Peyer's patch (tissue), 4 donors: Measurements from ENCODE around the gene LGALS9B. TPM values are rescaled to one million over a fixed set of nuclear protein-coding genes. Genes with fewer than 3 reads are reported as not detected.
"Not testable (repeated sequence)": the region's sequence is repeated elsewhere in the genome, so short reads cannot be mapped to it uniquely, and the experiment has no call there.

Source experiments
- DNase-seq, 3 donors: peaks; one replicate each; pipeline ENCODE4 v3.0.0-alpha.2; 2017 to 2019
- H3K27ac ChIP-seq, 4 donors: fragments of 200-600 bp; sonication (generic); one replicate each; pipeline ENCODE4 v1.5.1; 2016 to 2019
- H3K27me3 ChIP-seq, 2 donors: fragments of 200-600 bp; sonication (generic); one replicate each; pipeline ENCODE4 v1.5.1; 2019
- H3K36me3 ChIP-seq, 3 donors: fragments of 200-600 bp; sonication (generic); one replicate each; pipeline ENCODE4 v1.5.1; 2016 to 2019
- H3K4me1 ChIP-seq, 4 donors: fragments of 200-600 bp; sonication (generic); one replicate each; pipeline ENCODE4 v1.5.1; 2016 to 2019
- H3K4me3 ChIP-seq, 4 donors: fragments of 200-600 bp; sonication (generic); 1 replicate in 3 of 4; 2 replicates in 1 of 4; pipeline ENCODE4 v1.5.1; 2016 to 2019; ENCODE audit warnings: mild to moderate bottlenecking in 1 of 4
- H3K9me3 ChIP-seq, 4 donors: fragments of 200-600 bp; sonication (generic); one replicate each; pipeline ENCODE4 v1.5.1; 2016 to 2019; ENCODE audit warnings: mild to moderate bottlenecking in 1 of 4
- total RNA-seq, 4 donors: library from RNA; depleted of rRNA; stranded (reverse); fragments of >200 nt; gene quantifications; one replicate each; pipeline ENCODE4 v1.1.0, GENCODE V29; 2016

Gene LGALS9B
- 10 to 100 TPM in 1 of 4 donors, 1 to 10 TPM in 3; 2.1 to 23.1 (median 6.3) TPM for total RNA-seq

DNA sequence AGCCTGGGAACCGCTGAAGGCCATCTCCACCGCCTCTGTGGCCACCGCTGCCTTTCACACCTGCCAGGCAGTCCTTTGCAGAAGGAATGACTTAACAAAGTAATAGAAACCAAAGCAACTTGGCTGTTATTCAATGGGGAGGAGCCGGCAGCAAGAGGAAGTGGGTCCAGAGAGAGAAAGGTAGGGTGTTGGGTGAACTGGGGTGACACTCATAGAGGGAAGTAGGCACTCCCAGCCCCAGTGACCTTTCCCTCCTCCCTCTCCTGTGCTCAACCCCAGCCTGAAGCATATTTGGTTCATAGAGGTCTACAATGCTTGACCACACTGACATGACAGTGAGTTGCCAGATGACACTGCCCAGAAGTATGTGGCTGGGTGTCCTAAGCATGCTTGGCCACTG lies at the start of gene LGALS9B:
Gene LGALS9B (minus strand): TSS at position 93 of the 400 bp plus-strand sequence. CDS start 69 bp downstream, at position 24.
- not testable (repeated sequence) for H3K4me3 ChIP-seq

GRCh38 chr17:20516986-20517385 lies 49.6 kb upstream of the LGALS9B start:
- H3K27me3 ChIP-seq, H3K4me1 ChIP-seq, DNase-seq, H3K27ac ChIP-seq, H3K9me3 ChIP-seq, H3K4me3 ChIP-seq, H3K36me3 ChIP-seq: not testable (repeated sequence)

More for the DNA sequence above, at the start of gene LGALS9B:
- H3K36me3 ChIP-seq, DNase-seq, H3K9me3 ChIP-seq, H3K4me1 ChIP-seq, H3K27me3 ChIP-seq: not testable (repeated sequence)
- peak within 1 kb of the TSS in 1 of 4 donors; percentile 57 for H3K27ac ChIP-seq

- H3K9me3 ChIP-seq, H3K4me3 ChIP-seq, H3K4me1 ChIP-seq, H3K36me3 ChIP-seq, H3K27ac ChIP-seq, DNase-seq, H3K27me3 ChIP-seq: not testable (repeated sequence)
Measured at GRCh38 chr17:20515099-20515498, 47.8 kb upstream of the LGALS9B start.

DNA sequence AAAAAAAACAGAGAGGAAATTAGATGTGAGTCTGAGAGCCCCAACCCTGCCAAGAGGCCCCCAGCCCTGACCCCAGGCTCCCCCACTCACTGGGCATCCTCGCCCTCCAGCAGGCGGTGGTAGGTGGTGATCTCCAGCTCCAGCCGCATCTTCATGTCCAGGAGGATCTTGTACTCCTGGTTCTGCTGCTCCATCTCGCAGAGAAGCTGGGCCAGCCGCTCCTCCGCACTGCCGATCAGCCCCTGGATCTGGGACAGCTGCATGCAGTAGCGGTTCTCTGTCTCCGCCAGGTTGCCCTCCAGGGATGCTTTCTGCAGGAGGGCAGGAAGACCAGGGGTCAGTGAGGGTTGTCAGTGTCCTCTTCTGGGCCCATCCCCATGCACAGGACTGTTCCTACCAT lies 46.2 kb upstream of the LGALS9B start:
- not testable (repeated sequence) for H3K9me3 ChIP-seq, H3K4me3 ChIP-seq, DNase-seq, H3K27me3 ChIP-seq, H3K27ac ChIP-seq, H3K4me1 ChIP-seq, H3K36me3 ChIP-seq

GRCh38 chr17:20512378-20512777 lies 45.0 kb upstream of the LGALS9B start:
- H3K4me3 ChIP-seq, H3K9me3 ChIP-seq, H3K4me1 ChIP-seq, DNase-seq, H3K36me3 ChIP-seq, H3K27ac ChIP-seq, H3K27me3 ChIP-seq: not testable (repeated sequence)

DNA sequence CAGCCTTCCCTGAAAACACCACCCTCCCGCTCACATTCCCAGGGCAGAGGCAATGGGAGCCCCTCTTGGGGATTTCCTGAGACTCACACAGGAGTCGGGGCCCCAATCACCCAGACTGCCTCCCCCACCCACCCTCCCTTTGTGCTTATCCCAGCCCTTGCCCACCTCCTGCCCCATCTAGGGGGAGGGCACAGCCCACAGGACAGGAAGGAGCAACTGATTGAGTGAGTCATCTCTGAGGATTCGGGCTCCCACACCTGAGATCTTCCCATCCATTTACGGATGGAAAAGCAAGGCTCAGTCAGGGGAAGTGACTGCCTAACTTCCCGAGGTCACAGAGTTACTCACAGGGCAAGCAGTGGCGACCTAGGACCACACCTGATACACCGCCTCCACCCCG lies 44.4 kb upstream of the LGALS9B start:
- H3K4me3 ChIP-seq, H3K9me3 ChIP-seq, DNase-seq, H3K36me3 ChIP-seq, H3K4me1 ChIP-seq, H3K27ac ChIP-seq, H3K27me3 ChIP-seq: not testable (repeated sequence)

- not testable (repeated sequence) for H3K4me1 ChIP-seq, H3K27me3 ChIP-seq, H3K9me3 ChIP-seq, H3K36me3 ChIP-seq, DNase-seq, H3K27ac ChIP-seq, H3K4me3 ChIP-seq
Measured at GRCh38 chr17:20505333-20505732, 38.0 kb upstream of the LGALS9B start.

DNA sequence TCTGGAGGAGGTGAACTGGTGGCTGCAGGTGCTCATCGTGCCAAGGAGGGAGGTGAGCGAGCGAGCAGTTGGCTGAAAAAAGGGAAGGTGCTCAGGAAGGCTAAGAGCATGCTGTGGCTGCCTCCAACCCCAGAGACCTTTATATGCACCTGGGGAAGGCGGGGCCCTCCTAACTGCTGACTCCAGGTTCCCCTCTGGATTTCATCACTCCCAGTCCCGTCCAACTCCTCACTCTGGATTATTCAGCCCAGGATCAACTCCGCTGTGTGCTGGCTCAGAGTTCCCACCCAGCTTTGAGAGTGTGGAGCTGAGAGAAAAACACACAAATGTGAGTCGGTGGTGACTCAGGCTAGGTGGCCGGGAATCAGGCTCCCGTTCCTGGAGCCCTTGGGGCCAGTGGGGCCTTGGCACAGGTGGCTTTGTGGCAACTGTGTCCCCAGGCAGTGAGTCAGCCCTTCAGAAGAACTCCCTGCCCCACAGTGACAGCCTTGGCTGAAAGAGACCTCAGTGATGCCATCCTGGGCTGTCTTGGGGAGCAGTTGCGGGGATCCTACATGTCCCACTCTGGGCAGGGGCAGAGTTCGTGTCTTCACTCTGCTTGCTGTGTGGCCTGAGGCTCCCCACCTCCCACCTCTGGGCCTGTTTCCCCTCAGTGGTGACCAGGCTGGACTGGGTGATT lies 37.2 kb upstream of the LGALS9B start:
- not testable (repeated sequence) for H3K4me3 ChIP-seq, H3K9me3 ChIP-seq, H3K27me3 ChIP-seq, H3K27ac ChIP-seq, H3K36me3 ChIP-seq, H3K4me1 ChIP-seq, DNase-seq

DNA sequence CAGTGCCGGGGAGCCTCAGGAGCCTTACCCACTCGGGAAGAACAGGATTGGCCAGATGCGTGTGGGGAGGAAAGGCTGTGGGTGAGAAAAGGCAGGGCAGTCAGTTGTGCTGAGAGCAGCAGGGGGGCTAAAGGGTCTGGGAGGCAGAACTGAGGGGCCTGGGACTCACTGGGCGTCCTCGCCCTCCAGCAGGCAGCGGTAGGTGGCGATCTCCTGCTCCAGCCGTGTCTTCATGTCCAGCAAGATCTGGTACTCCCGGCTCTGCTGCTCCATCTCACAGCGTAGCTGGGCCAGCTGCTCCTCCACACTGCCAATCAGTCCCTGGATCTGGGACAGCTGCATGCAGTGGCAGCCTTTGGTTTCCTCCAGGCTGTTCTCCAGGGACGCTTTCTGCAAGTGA lies 34.6 kb upstream of the LGALS9B start:
- DNase-seq, H3K9me3 ChIP-seq, H3K4me1 ChIP-seq, H3K4me3 ChIP-seq, H3K27ac ChIP-seq, H3K27me3 ChIP-seq, H3K36me3 ChIP-seq: not testable (repeated sequence)

DNA sequence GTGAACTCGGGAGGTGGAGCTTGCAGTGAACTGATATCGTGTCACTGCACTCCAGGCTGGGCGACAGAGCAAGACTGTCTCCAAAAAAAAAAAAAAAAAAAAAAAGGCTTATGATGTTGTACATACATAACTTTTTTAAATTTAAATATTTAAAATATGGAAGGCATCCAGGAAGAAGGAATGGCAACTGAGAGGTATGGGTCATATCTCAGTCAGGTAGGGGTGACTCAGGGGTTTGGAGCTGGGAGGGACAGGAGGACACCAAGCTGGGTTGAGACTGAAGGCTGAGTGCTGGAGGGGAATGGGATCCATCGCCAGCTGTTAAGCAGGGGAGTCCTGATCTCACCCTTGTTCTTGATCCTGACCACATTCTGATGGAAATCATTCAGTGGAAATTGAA lies 33.0 kb upstream of the LGALS9B start:
- H3K9me3 ChIP-seq, DNase-seq, H3K4me1 ChIP-seq, H3K27ac ChIP-seq, H3K36me3 ChIP-seq, H3K4me3 ChIP-seq, H3K27me3 ChIP-seq: not testable (repeated sequence)

- H3K36me3 ChIP-seq, DNase-seq, H3K27ac ChIP-seq, H3K27me3 ChIP-seq, H3K4me1 ChIP-seq, H3K4me3 ChIP-seq, H3K9me3 ChIP-seq: not testable (repeated sequence)
Measured at GRCh38 chr17:20495420-20495819, 28.1 kb upstream of the LGALS9B start.

DNA sequence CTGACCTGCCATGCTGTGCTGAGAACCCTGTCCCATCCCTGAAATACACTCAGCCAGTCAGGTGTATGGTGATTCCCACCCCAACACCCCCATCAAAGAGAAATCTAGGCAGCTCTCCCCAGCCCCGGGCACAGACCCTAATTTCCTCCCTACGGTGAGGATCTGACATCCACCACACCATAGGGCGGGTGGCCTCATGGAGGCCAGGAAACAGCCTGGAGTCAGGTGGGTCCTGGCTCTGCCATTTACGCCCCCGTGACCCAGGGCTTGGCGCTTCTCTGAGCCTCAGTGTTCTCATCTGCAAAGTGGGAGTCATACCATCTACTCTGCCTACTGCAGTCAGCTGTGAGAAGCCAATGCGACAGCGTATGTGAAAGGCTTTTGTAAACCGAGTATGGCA lies 27.4 kb upstream of the LGALS9B start:
- not testable (repeated sequence) for H3K27ac ChIP-seq, H3K4me1 ChIP-seq, DNase-seq, H3K9me3 ChIP-seq, H3K4me3 ChIP-seq, H3K27me3 ChIP-seq, H3K36me3 ChIP-seq

DNA sequence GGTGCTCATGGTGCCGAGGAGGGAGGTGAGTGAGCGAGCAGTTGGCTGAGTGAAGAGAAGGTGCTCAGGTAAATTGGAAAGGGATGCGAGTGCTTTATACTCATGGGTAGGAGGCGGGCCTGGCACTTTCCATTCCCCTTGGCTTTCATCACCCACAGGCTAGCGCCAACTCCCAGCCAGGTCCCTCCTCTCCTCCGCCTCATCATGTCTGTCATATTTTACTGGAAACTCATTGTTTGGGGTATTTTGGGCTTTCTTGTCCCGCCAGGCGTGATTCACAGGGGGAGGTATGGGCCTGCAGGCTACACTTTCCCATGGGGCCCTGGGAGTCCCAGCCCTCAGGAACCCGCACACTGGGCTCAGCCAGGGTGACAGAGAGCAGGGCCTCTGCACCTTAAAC lies 26.8 kb upstream of the LGALS9B start:
- not testable (repeated sequence) for DNase-seq, H3K27me3 ChIP-seq, H3K4me1 ChIP-seq, H3K27ac ChIP-seq, H3K4me3 ChIP-seq, H3K9me3 ChIP-seq, H3K36me3 ChIP-seq

- not testable (repeated sequence) for H3K4me1 ChIP-seq, H3K27me3 ChIP-seq, H3K27ac ChIP-seq, H3K4me3 ChIP-seq, DNase-seq, H3K9me3 ChIP-seq, H3K36me3 ChIP-seq
Measured at GRCh38 chr17:20492971-20493370, 25.6 kb upstream of the LGALS9B start.

DNA sequence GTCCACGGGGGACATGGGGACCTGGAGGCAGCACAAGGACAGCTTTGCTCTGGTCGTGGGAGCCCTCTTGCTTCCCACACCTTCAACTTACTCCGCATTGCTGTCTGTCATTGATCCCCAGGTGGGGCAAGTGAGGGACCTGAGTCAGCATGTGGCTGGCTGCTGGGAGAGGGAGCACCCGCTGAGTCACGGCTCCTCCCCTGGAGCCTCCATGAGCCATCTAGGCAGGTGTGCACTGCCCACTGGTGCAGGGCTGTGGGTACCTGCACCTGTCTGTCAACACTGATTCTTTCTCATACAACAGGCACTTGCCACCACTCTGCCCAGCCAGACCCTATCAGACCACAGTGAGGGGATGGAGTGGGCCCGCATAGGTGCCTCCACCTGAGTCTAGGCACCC lies 24.8 kb upstream of the LGALS9B start:
- H3K27me3 ChIP-seq, H3K27ac ChIP-seq, H3K36me3 ChIP-seq, H3K4me3 ChIP-seq, DNase-seq, H3K9me3 ChIP-seq, H3K4me1 ChIP-seq: not testable (repeated sequence)

- not testable (repeated sequence) for H3K9me3 ChIP-seq, H3K4me3 ChIP-seq, H3K27ac ChIP-seq, H3K27me3 ChIP-seq, H3K4me1 ChIP-seq, H3K36me3 ChIP-seq, DNase-seq
Measured at GRCh38 chr17:20484930-20485329, 17.6 kb upstream of the LGALS9B start.
